ENCODE data around the gene TCTN1.
"Not testable (repeated sequence)": the region's sequence is repeated elsewhere in the genome, so short reads cannot be mapped to it uniquely, and the experiment has no call there.

TCTN1 gene

GRCh38 chr12:110579535-110580253, 34.2 kb upstream of the TCTN1 start:
- no peak for DNase-seq (ENCODE audit: low read depth)
- no peak overlapping the region for H3K4me3 ChIP-seq (ENCODE audit: low read depth, low read length)
- TF ChIP-seq CTCF (IDR thresholded peaks at IDR 0.05; ENCODE audit: control insufficient read depth, extremely low read depth, insufficient read depth) = no peak

- TF ChIP-seq CTCF (IDR thresholded peaks at IDR 0.05; ENCODE audit: control insufficient read depth, extremely low read depth, insufficient read depth) = no peak
- DNase-seq (ENCODE audit: low read depth) = no peak
- peak overlapping the region; percentile 62 for H3K4me3 ChIP-seq (ENCODE audit: low read depth, low read length)
Measured at GRCh38 chr12:110581931-110582275, 32.0 kb upstream of the TCTN1 start.

- H3K4me3 ChIP-seq (ENCODE audit: low read depth, low read length) = peak overlapping the region; percentile 62
- TF ChIP-seq CTCF (IDR thresholded peaks at IDR 0.05; ENCODE audit: control insufficient read depth, extremely low read depth, insufficient read depth) = no peak
- no peak for DNase-seq (ENCODE audit: low read depth)
Measured at GRCh38 chr12:110582276-110583136, 31.4 kb upstream of the TCTN1 start.

- peak; percentile 82 for DNase-seq (ENCODE audit: low read depth)
- H3K4me3 ChIP-seq (ENCODE audit: low read depth, low read length) = peak within 1 kb of the TSS; percentile 62
- no peak for TF ChIP-seq CTCF (IDR thresholded peaks at IDR 0.05; ENCODE audit: control insufficient read depth, extremely low read depth, insufficient read depth)
Measured at GRCh38 chr12:110583137-110584059, 30.5 kb upstream of the TCTN1 start, which contains the start of gene PPTC7. Gene PPTC7 (minus strand): TSS chr12:110583318. CDS start chr12:110583031, 287 bp downstream.

GRCh38 chr12:110585231-110585799, 28.6 kb upstream of the TCTN1 start:
- no peak for DNase-seq (ENCODE audit: low read depth)
- TF ChIP-seq CTCF (IDR thresholded peaks at IDR 0.05; ENCODE audit: control insufficient read depth, extremely low read depth, insufficient read depth) = no peak
- no peak overlapping the region for H3K4me3 ChIP-seq (ENCODE audit: low read depth, low read length)

GRCh38 chr12:110587102-110587501, 26.8 kb upstream of the TCTN1 start:
- not testable (repeated sequence) for H3K4me3 ChIP-seq (ENCODE audit: low read depth, low read length); DNase-seq (ENCODE audit: low read depth)
